WERI-Rb-1 (cell line): Measurements from ENCODE around the gene SLC43A2.

ENCODE experiments used
- DNase-seq: peaks from one replicate; pipeline ENCODE4 v3.0.0-alpha.2; 2020
- H3K27ac ChIP-seq: fragments of 250-450 bp; sonication (Bioruptor Pico); 2 replicates; pipeline ENCODE4 v1.5.1; 2020; ENCODE audit warnings: mild to moderate bottlenecking, moderate library complexity
- H3K27me3 ChIP-seq: fragments of 250-450 bp; sonication (Bioruptor Pico); 2 replicates; pipeline ENCODE4 v1.5.1; 2021; ENCODE audit warnings: mild to moderate bottlenecking, low read depth, moderate library complexity; ENCODE audit not compliant: insufficient read depth, severe bottlenecking
- H3K36me3 ChIP-seq: fragments of 250-450 bp; sonication (Bioruptor Pico); 2 replicates; pipeline ENCODE4 v1.5.1; 2020; ENCODE audit warnings: mild to moderate bottlenecking, moderate library complexity
- H3K4me3 ChIP-seq: 2 replicates; pipeline ENCODE4 v1.5.1; 2011; ENCODE audit warnings: low read depth, mild to moderate bottlenecking, control low read depth, low read length
- H3K9me3 ChIP-seq: fragments of 250-450 bp; sonication (Bioruptor Pico); 2 replicates; pipeline ENCODE4 v1.5.1; 2021; ENCODE audit warnings: mild to moderate bottlenecking, moderate library complexity; ENCODE audit not compliant: severe bottlenecking
- TF ChIP-seq, protein P1 (sequence below): IDR thresholded peaks from 2 replicates; pipeline ENCODE4 v1.5.1; 2011; ENCODE audit warnings: low read depth, mild to moderate bottlenecking, control low read depth, inconsistent platforms, low read length

Gene SLC43A2

GRCh38 chr17:1625581-1625980, 3.1 kb downstream of the SLC43A2 start:
- TF ChIP-seq, protein P1, sequence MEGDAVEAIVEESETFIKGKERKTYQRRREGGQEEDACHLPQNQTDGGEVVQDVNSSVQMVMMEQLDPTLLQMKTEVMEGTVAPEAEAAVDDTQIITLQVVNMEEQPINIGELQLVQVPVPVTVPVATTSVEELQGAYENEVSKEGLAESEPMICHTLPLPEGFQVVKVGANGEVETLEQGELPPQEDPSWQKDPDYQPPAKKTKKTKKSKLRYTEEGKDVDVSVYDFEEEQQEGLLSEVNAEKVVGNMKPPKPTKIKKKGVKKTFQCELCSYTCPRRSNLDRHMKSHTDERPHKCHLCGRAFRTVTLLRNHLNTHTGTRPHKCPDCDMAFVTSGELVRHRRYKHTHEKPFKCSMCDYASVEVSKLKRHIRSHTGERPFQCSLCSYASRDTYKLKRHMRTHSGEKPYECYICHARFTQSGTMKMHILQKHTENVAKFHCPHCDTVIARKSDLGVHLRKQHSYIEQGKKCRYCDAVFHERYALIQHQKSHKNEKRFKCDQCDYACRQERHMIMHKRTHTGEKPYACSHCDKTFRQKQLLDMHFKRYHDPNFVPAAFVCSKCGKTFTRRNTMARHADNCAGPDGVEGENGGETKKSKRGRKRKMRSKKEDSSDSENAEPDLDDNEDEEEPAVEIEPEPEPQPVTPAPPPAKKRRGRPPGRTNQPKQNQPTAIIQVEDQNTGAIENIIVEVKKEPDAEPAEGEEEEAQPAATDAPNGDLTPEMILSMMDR: no peak
- Histone ChIP-seq H3K4me3 (no peak overlapping the region), H3K9me3 (no peaks in the 10 kb centered on the region), H3K27me3 (no peaks in the 10 kb centered on the region), H3K27ac (no peak overlapping the region), H3K36me3 (peaks cover 9% of the 10 kb centered on the region)
- no peak for DNase-seq

DNA sequence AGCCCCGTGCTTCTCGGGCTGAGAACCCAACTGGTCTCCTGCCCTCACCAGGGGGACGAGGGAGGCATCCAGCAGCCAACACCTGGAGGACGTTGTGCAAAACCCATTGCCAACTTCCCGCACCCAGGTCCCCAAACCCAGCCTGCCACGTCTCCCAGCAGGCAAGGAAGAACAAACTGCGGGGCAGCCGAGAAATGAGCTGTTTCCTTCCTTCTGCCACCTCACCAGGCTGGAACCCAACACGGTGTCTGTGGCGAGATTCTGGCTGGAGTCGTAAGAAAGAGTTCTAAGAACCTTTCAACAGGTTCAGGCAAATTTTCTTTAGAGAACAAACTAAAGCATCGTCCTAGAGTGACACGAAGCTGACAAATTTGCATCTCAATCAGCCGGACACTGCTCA, 3.6 kb downstream of the SLC43A2 start:
- no peak for DNase-seq
- Histone ChIP-seq H3K4me3 (no peak overlapping the region), H3K27me3 (no peaks in the 10 kb centered on the region), H3K9me3 (no peaks in the 10 kb centered on the region), H3K27ac (no peak overlapping the region), H3K36me3 (peaks cover 9% of the 10 kb centered on the region)
- TF ChIP-seq, protein P1: no peak

DNA sequence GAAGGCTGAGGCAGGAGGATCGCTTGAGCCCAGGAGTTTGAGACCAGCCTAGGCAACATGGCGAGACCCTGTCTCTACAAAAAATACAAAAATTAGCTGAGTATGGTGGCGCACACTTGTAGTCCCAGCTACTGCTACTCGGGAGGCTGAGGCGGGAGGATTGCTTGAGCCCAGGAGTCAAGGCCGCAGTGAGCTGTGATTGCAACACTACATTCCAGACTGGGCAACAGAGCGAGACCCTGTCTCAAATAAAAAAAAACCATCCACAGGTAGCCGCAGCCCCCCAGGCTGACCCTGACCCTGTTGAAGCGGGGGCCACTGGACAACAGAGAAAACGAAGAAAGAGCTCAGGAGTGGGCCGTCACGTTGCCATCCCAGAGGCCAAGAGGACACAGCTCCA, 4.0 kb downstream of the SLC43A2 start:
- Histone ChIP-seq H3K4me3 (no peak overlapping the region), H3K27ac (no peak overlapping the region), H3K9me3 (no peaks in the 10 kb centered on the region), H3K27me3 (no peaks in the 10 kb centered on the region), H3K36me3 (peaks cover 9% of the 10 kb centered on the region)
- TF ChIP-seq, protein P1: no peak
- DNase-seq: no peak

DNA sequence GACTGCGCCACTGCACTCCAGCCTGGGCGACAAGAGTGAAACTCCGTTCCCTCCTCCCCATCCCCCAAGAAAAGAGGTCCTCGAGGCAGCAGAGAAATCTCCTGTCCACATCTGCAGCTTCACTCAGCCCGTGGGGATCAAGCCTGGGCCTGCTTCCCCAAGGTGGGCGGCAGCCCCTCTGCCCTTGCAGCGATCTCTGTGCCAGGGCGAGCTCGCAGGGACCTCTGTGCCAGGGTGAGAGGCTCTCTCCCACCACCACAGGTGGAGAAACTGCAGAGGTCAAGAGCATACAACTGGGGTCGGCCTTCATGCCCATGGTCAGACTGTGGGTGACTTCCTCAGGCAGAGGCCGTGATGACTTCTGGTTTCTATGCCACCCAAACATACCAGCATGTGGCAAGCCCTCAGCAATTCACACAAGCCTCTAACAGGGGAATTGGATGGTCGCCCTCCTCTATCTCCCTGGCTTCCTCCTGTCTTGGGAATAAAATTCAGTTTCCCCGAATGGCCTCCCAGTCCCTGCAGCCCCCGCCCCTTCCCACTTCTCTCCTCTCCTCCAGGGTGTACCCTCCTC, 5.5 kb downstream of the SLC43A2 start:
- no peaks in the 10 kb centered on the region for H3K9me3 ChIP-seq
- H3K4me3 ChIP-seq: no peak overlapping the region
- TF ChIP-seq, protein P1: no peak
- H3K36me3 ChIP-seq: peaks cover 9% of the 10 kb centered on the region
- H3K27ac ChIP-seq: no peak overlapping the region
- no peak for DNase-seq
- H3K27me3 ChIP-seq: no peaks in the 10 kb centered on the region

DNA sequence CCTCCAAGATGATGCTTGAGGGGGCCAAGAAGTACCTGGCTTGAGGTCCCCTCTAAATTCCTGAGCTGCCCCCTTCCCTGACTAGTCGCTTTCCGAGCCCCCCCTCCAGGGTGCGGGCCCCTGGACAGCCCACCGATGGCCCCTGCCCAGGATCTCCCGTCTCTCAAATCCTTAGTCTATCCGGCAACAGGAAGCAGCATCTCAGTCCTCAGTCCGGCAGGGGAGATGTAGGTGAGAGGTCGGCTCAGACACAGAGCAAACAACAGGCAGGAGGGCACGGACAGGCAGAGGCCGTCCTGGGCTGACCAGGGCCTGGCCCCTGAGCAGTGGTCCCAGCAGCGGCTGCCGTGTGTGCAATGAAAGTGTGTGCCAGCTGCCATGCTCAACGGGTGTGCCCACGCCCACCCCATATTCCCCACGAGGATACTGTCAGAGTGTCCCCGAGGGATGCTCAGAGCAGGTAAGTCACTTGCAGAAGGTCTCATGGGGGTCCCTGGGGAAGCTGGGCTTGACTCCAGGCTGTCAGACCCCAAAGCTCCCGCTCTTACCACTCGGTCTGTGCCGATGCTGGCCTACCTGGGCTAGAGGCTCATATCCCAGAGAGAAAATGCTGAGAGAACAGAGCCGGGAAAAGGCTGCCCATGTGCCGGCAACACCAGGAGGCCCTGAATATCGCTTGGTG, 7.2 kb downstream of the SLC43A2 start:
- H3K27me3 ChIP-seq: no peaks in the 10 kb centered on the region
- H3K4me3 ChIP-seq: no peak overlapping the region
- H3K27ac ChIP-seq: no peak overlapping the region
- H3K36me3 ChIP-seq: peaks cover 9% of the 10 kb centered on the region
- no peaks in the 10 kb centered on the region for H3K9me3 ChIP-seq
- no peak for DNase-seq
- TF ChIP-seq, protein P1: no peak

DNA sequence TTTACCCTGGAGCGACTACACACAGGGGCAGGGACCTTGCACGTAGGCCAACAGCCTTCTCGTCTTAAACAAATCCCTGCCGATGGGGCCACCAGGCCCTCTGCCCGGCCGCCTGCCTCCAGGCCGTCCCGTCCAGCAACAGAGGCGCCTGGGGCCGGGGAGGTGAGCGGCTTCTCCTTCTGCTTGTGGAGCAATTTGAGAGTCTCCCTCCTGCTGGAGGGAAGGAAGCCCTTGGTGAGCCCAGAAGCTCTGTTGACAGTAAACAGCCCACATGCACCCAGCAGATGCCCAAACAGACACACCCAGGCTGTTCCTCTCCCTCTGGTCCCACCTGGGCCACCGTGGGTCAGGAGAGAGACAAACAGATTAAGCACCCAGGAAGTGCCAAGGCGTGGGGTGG, 8.1 kb downstream of the SLC43A2 start:
- Histone ChIP-seq H3K9me3 (no peaks in the 10 kb centered on the region), H3K27me3 (no peaks in the 10 kb centered on the region), H3K36me3 (peaks cover 8% of the 10 kb centered on the region), H3K27ac (no peak overlapping the region), H3K4me3 (no peak overlapping the region)
- DNase-seq: no peak
- TF ChIP-seq, protein P1: no peak
